ENCODE data around the gene TMCC1. TPM values are rescaled to one million over a fixed set of nuclear protein-coding genes. Genes with fewer than 3 reads are reported as not detected.
A peak's percentile ranks its signal among the peaks of the same experiment; 100 is the strongest.
"Not testable (repeated sequence)": the region's sequence is repeated elsewhere in the genome, so short reads cannot be mapped to it uniquely, and the experiment has no call there.

Gene TMCC1
- total RNA-seq (2014; rRNA removed; shearing (Covaris generic)): 14.6 and 15.9 TPM in 2 replicates

GRCh38 chr3:129893581-129894070 lies at the start of gene TMCC1:
Gene TMCC1, minus strand, starts transcription at chr3:129893711.
- peak; percentile 91 for DNase-seq (ENCODE audit: low spot score)
- in situ Hi-C loops (cut with HindIII; ENCODE audit: low sequenced_read_pairs): no loop called here

- in situ Hi-C loops (cut with HindIII; ENCODE audit: low sequenced_read_pairs): no loop called here
- no peak for DNase-seq (ENCODE audit: low spot score)
These were observed 49.5 kb upstream of the TMCC1 start for GRCh38 chr3:129943020-129943419.

DNA sequence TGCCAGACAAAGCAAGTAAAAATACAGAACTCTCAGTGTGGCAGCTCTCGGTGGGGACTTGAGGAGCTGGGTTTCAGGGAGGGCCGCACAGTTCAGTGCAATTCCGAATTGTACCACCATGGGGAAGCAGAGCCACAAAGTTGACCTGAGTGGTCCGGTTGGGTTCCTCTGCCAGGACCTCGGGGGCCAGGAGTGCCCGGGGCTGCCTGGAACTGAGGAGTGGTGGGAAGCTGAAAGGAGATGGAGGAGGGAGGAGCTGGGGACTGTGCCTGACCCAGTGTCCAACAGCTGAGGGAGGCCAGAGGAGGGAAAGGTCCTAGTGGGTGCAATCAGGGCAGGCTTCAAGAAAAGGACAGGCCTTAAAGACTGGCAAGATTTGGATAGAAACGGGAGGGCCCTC lies 48.8 kb upstream of the TMCC1 start:
- in situ Hi-C loops (cut with HindIII; ENCODE audit: low sequenced_read_pairs): no loop called here
- DNase-seq (ENCODE audit: low spot score): peak; percentile 78

GRCh38 chr3:129940086-129940485 lies 46.6 kb upstream of the TMCC1 start:
- no peak for DNase-seq (ENCODE audit: low spot score)
- in situ Hi-C loops (cut with HindIII; ENCODE audit: low sequenced_read_pairs): no loop called here

GRCh38 chr3:129938140-129938930 lies 44.8 kb upstream of the TMCC1 start:
- in situ Hi-C loops (cut with HindIII; ENCODE audit: low sequenced_read_pairs): no loop called here
- DNase-seq (ENCODE audit: low spot score): no peak

DNA sequence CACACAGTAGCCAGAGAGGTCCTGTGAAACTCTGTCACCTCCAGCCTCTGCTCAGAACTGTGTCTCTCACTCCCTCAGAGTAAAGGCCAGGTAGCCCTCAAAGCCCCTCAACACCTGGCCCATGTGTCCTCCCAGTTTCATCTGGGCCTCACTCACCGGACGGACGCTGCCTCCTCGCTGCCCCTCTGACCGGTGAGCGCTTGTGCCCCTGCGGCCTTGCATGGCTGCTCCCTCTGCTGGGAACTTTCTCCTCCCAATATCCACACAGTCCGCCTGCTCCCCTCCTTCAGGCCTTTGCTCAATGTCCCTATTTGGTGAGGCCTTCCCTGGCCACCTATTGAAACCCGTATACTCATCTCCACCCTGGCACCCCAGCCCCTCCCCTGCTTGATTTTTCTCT lies 44.2 kb upstream of the TMCC1 start:
- DNase-seq (ENCODE audit: low spot score): no peak
- in situ Hi-C loops (cut with HindIII; ENCODE audit: low sequenced_read_pairs): no loop called here

- in situ Hi-C loops (cut with HindIII; ENCODE audit: low sequenced_read_pairs): no loop called here
- DNase-seq (ENCODE audit: low spot score): peak; percentile 15
These were observed 43.2 kb upstream of the TMCC1 start for GRCh38 chr3:129936757-129937156.

DNA sequence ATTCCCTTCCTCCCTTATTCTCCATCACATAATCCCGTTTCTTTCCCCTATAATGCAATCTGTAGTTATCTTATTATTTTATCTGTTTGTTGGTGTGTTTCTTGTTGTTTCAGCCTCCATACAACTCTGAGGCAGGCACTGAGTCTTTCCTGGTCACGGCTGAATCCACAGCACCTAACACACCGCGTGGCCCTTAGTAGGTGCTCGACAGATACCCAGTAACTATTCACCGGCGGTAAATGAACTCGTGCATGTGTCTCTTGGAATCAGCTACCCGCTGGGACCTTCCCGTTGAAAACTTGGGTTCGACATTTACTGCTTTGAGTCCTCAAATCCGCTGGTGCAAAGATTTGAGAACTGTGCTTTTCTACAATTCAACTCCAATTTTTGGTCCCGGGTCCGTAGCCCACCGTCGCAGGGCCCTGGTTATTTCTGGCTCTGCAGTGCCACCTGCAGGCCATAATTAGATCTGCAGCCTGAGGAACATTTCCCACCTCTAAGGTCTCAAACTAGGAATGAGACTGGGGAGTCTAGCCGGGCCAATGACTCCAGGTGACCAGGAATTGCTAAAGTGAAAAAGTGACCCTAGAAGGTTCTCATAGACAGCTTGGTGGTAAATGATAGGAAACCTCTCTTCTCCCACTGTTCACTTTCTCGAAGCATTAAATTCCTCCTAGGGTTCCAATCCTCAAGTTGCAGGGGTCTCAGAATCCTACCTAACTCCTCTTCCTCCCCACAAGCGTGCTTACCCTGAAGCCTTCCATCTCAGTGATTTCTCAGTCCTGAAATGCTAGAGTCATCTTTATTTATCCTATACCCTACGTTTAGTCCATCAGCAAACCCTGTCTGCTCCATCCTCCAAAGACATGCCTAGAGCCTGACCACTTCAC lies 41.0 kb upstream of the TMCC1 start:
- in situ Hi-C loops (cut with HindIII; ENCODE audit: low sequenced_read_pairs): no loop called here
- peak; percentile 56 for DNase-seq (ENCODE audit: low spot score)

GRCh38 chr3:129933471-129933870 lies 40.0 kb upstream of the TMCC1 start:
- in situ Hi-C loops (cut with HindIII; ENCODE audit: low sequenced_read_pairs): no loop called here
- no peak for DNase-seq (ENCODE audit: low spot score)

GRCh38 chr3:129929383-129929782 lies 35.9 kb upstream of the TMCC1 start:
- in situ Hi-C loops (cut with HindIII; ENCODE audit: low sequenced_read_pairs): loop anchor here (5.0 kb wide), 1 partner anchor 102 kb away; no protein-coding TSS in a partner anchor
- DNase-seq (ENCODE audit: low spot score): no peak

- in situ Hi-C loops (cut with HindIII; ENCODE audit: low sequenced_read_pairs): loop anchor here (5.0 kb wide), 1 partner anchor 100 kb away; no protein-coding TSS in a partner anchor
- no peak for DNase-seq (ENCODE audit: low spot score)
These were observed 33.6 kb upstream of the TMCC1 start for GRCh38 chr3:129927072-129927471.

DNA sequence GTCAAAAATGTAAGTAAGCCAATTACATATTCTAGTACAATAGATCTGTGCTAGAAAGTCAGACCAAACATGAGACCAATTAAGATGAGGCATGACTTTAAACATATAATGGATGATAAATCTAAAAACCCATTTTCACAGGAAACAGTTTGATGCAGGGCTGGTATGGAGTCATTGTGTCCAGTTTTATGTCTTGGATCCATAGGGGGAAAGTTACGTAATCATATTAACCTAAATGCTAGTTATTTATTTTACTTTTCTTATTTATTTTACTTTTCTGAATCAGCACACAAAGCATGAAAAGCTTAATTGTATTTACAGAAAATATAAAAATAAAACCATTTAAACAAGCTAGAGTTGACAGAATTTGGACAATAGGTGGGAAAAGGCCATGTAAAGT lies 26.3 kb upstream of the TMCC1 start:
- DNase-seq (ENCODE audit: low spot score): no peak
- in situ Hi-C loops (cut with HindIII; ENCODE audit: low sequenced_read_pairs): no loop called here

GRCh38 chr3:129919357-129919756 lies 25.8 kb upstream of the TMCC1 start:
- in situ Hi-C loops (cut with HindIII; ENCODE audit: low sequenced_read_pairs): no loop called here
- DNase-seq (ENCODE audit: low spot score): no peak

GRCh38 chr3:129918461-129918860 lies 24.9 kb upstream of the TMCC1 start:
- in situ Hi-C loops (cut with HindIII; ENCODE audit: low sequenced_read_pairs): no loop called here
- no peak for DNase-seq (ENCODE audit: low spot score)

- in situ Hi-C loops (cut with HindIII; ENCODE audit: low sequenced_read_pairs): no loop called here
- no peak for DNase-seq (ENCODE audit: low spot score)
These were observed 24.0 kb upstream of the TMCC1 start for GRCh38 chr3:129917423-129918007.

- no peak for DNase-seq (ENCODE audit: low spot score)
- in situ Hi-C loops (cut with HindIII; ENCODE audit: low sequenced_read_pairs): no loop called here
These were observed 20.1 kb upstream of the TMCC1 start for GRCh38 chr3:129913618-129914017.

- DNase-seq (ENCODE audit: low spot score): no peak
- in situ Hi-C loops (cut with HindIII; ENCODE audit: low sequenced_read_pairs): no loop called here
These were observed 17.9 kb upstream of the TMCC1 start for GRCh38 chr3:129911261-129911861.

GRCh38 chr3:129909235-129909634 lies 15.7 kb upstream of the TMCC1 start:
- in situ Hi-C loops (cut with HindIII; ENCODE audit: low sequenced_read_pairs); DNase-seq (ENCODE audit: low spot score): not testable (repeated sequence)

DNA sequence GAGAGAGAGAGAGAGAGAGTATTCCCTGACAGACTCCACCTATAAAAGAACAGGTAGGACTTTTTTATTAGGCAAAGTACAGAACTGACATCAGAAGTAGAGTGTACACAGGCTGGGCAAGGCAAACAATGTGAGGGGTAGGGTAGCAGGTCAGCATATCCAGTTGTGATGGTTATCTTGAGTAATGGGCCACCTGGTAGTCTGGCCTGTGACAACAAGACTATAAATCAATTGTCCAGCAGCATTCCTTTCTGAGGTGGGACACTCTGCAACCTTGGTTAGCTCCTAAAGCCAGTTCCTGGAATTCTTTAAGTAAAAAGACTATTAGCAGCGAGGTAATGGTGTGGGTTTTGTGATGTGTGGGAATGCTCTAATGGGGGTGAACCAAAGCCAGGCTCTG lies 14.9 kb upstream of the TMCC1 start:
- no peak for DNase-seq (ENCODE audit: low spot score)
- in situ Hi-C loops (cut with HindIII; ENCODE audit: low sequenced_read_pairs): no loop called here
